Colonic mucosa (tissue), 4 donors: ENCODE measurements around the gene AFG3L2. TPM values are rescaled to one million over a fixed set of nuclear protein-coding genes. Genes with fewer than 3 reads are reported as not detected.

Experiments
- DNase-seq: peaks from one replicate; pipeline ENCODE4 v3.0.0-alpha.2; 2020
- H3K27ac ChIP-seq: fragments of 200-600 bp; one replicate; pipeline ENCODE4 v1.8.0; 2021
- H3K27me3 ChIP-seq: fragments of 200-600 bp; one replicate; pipeline ENCODE4 v1.8.0; 2021
- H3K36me3 ChIP-seq: fragments of 200-600 bp; one replicate; pipeline ENCODE4 v1.8.0; 2021
- H3K4me1 ChIP-seq: fragments of 200-600 bp; one replicate; pipeline ENCODE4 v1.8.0; 2021; ENCODE audit warnings: mild to moderate bottlenecking
- H3K4me3 ChIP-seq: fragments of 200-600 bp; one replicate; pipeline ENCODE4 v1.8.0; 2021
- H3K9ac ChIP-seq, 2 donors: one replicate each; pipeline ENCODE4 v1.7.0; 2013; ENCODE audit warnings: control low read depth in 2 of 2, low read depth in 2 of 2, low read length in 2 of 2
- H3K9me3 ChIP-seq: fragments of 200-600 bp; one replicate; pipeline ENCODE4 v1.8.0; 2021
- CTCF ChIP-seq: fragments of 200-600 bp; IDR thresholded peaks from one replicate; pipeline ENCODE4 v1.8.0; 2022; ENCODE audit warnings: antibody characterized with exemption, mild to moderate bottlenecking
- intact Hi-C: fragments of 100-400 bp; cut with DNase I; formaldehyde crosslinking; loops from one replicate; pipeline ENCODE4 v1.14.1; 2022
- total RNA-seq, 2 donors: library from RNA; stranded (reverse); fragmentation: NEBNext Ultra II Directional in 1 of 2; extraction: Animal tissue kit (Norgen Biotek cat#: 25700) in 1 of 2; gene quantifications; one replicate each; pipeline ENCODE4 v1.2.1, GENCODE V29; 2021
- donor health status: healthy.
- donor health status: DM: no; HTN: no; CAD: no.
- donor health status: DM: no; HTN: no; CAD: no.

Gene AFG3L2
- total RNA-seq, 2 donors from 2014 or later, result 94.3 to 112 TPM

- Histone ChIP-seq H3K27ac (no peak overlapping the region), H3K4me3 (no peak overlapping the region), H3K27me3 (peaks cover 14% of the 10 kb centered on the region), H3K9ac (no peak overlapping the region), H3K36me3 (no peaks in the 10 kb centered on the region), H3K9me3 (no peaks in the 10 kb centered on the region), H3K4me1 (no peaks in the 10 kb centered on the region)
- DNase-seq, result no peak
- intact Hi-C loops, result no loop called here
- no peak for TF ChIP-seq CTCF
Measured at GRCh38 chr18:12283256-12283655, 93.8 kb downstream of the AFG3L2 start.

- Histone ChIP-seq H3K36me3 (no peaks in the 10 kb centered on the region), H3K9ac (no peak overlapping the region), H3K4me3 (no peak overlapping the region), H3K27me3 (peaks cover 10% of the 10 kb centered on the region), H3K4me1 (no peaks in the 10 kb centered on the region), H3K9me3 (no peaks in the 10 kb centered on the region), H3K27ac (no peak overlapping the region)
- intact Hi-C loops, result no loop called here
- TF ChIP-seq CTCF, result no peak
- no peak for DNase-seq
Measured at GRCh38 chr18:12282442-12283039, 94.5 kb downstream of the AFG3L2 start.

GRCh38 chr18:12281861-12282260 is 95.2 kb downstream of the AFG3L2 start:
- Histone ChIP-seq H3K9me3 (no peaks in the 10 kb centered on the region), H3K27me3 (peaks cover 3% of the 10 kb centered on the region), H3K36me3 (no peaks in the 10 kb centered on the region), H3K27ac (no peak overlapping the region), H3K9ac (no peak overlapping the region), H3K4me1 (no peaks in the 10 kb centered on the region), H3K4me3 (no peak overlapping the region)
- DNase-seq, result no peak
- TF ChIP-seq CTCF, result no peak
- intact Hi-C loops, result no loop called here

- H3K27ac ChIP-seq, result peak overlapping the region; percentile 91
- no peaks in the 10 kb centered on the region for H3K9me3 ChIP-seq
- no peak for DNase-seq
- peak overlapping the region; percentile 11 for H3K4me3 ChIP-seq
- H3K27me3 ChIP-seq, result no peaks in the 10 kb centered on the region
- H3K4me1 ChIP-seq, result no peaks in the 10 kb centered on the region
- intact Hi-C loops, result no loop called here
- TF ChIP-seq CTCF, result no peak
- no peaks in the 10 kb centered on the region for H3K36me3 ChIP-seq
- H3K9ac ChIP-seq, result peak overlapping the region in 1 of 2 donors; percentile 39
Measured at GRCh38 chr18:12279781-12280531, 97.1 kb downstream of the AFG3L2 start.

Other genes with a start within 250 kb of the AFG3L2 start
- not detected for gene CIDEA, start 122.9 kb downstream of the AFG3L2 start, total RNA-seq
- gene TUBB6, start 69.0 kb downstream of the AFG3L2 start, total RNA-seq, result 10 to 100 TPM in 1 of 2 donors, 1 to 10 TPM in 1; 7.8 to 41.6 TPM
- gene PRELID3A, start 30.7 kb upstream of the AFG3L2 start, total RNA-seq, result 1 to 10 TPM; 1.6 to 5.6 TPM